HepG2 (cell line): ENCODE measurements around the gene EFNA3. TPM values are rescaled to one million over a fixed set of nuclear protein-coding genes. Genes with fewer than 3 reads are reported as not detected.

Experiments used
- ARHGAP35 ChIP-seq: sonication (generic); formaldehyde crosslinking; IDR thresholded peaks from 2 replicates; pipeline ENCODE4 v1.9.0; 2022; ENCODE audit warnings: mild to moderate bottlenecking, inconsistent platforms, moderate library complexity, missing genetic modification reagents, borderline replicate concordance
- ESRRA ChIP-seq: sonication (generic); formaldehyde crosslinking; IDR thresholded peaks from 2 replicates; pipeline ENCODE4 v1.5.1; 2020; ENCODE audit warnings: mild to moderate bottlenecking, low read depth, missing genetic modification reagents
- GFI1 ChIP-seq: sonication (generic); formaldehyde crosslinking; IDR thresholded peaks from 2 replicates; pipeline ENCODE4 v1.5.0; 2020; ENCODE audit warnings: missing genetic modification reagents, mild to moderate bottlenecking, borderline replicate concordance
- GTF3A ChIP-seq: sonication (generic); formaldehyde crosslinking; conservative IDR thresholded peaks from 2 replicates; pipeline ENCODE4 v1.4.0; 2020; ENCODE audit warnings: mild to moderate bottlenecking, missing genetic modification reagents
- HHEX ChIP-seq: IDR thresholded peaks from 2 replicates; pipeline ENCODE4 v1.6.1; 2016; ENCODE audit warnings: control low read depth
- HNF4A ChIP-seq: sonication (generic); formaldehyde crosslinking; IDR thresholded peaks from 2 replicates; pipeline ENCODE4 v1.4.0; 2020; ENCODE audit warnings: missing genetic modification reagents
- MEF2D ChIP-seq: sonication (generic); formaldehyde crosslinking; IDR thresholded peaks from 2 replicates; pipeline ENCODE4 v1.5.1; 2020; ENCODE audit warnings: mild to moderate bottlenecking, missing genetic modification reagents
- NFKBIZ ChIP-seq: IDR thresholded peaks from 2 replicates; pipeline ENCODE4 v1.6.1; 2018; ENCODE audit warnings: missing genetic modification reagents, missing compliant biosample characterization
- SETDB1 ChIP-seq: sonication (generic); formaldehyde crosslinking; IDR thresholded peaks from 2 replicates; pipeline ENCODE4 v1.5.1; 2020; ENCODE audit warnings: missing genetic modification reagents, mild to moderate bottlenecking, borderline replicate concordance
- SRSF9 ChIP-seq: fragments of 200-400 bp; formaldehyde crosslinking; IDR thresholded peaks from 2 replicates; pipeline ENCODE4 v1.6.1; 2018; ENCODE audit warnings: borderline replicate concordance, mild to moderate bottlenecking, low read depth, low read length; ENCODE audit not compliant: insufficient read depth, poor library complexity, severe bottlenecking
- SSRP1 ChIP-seq: IDR thresholded peaks from 2 replicates; pipeline ENCODE4 v1.6.1; 2016; ENCODE audit warnings: control low read depth
- TSC22D2 ChIP-seq: sonication (generic); formaldehyde crosslinking; IDR thresholded peaks from 2 replicates; pipeline ENCODE4 v1.5.1; 2020; ENCODE audit warnings: missing genetic modification reagents, mild to moderate bottlenecking, borderline replicate concordance
- YEATS2 ChIP-seq: sonication (generic); formaldehyde crosslinking; IDR thresholded peaks from 2 replicates; pipeline ENCODE4 v1.4.0; 2020; ENCODE audit warnings: missing genetic modification reagents, borderline replicate concordance
- ZFP41 ChIP-seq: sonication (generic); formaldehyde crosslinking; IDR thresholded peaks from 2 replicates; pipeline ENCODE4 v1.4.0; 2020; ENCODE audit warnings: mild to moderate bottlenecking, missing genetic modification reagents, borderline replicate concordance
- ZNF30 ChIP-seq: sonication (generic); formaldehyde crosslinking; IDR thresholded peaks from 2 replicates; pipeline ENCODE4 v1.5.0; 2020; ENCODE audit warnings: mild to moderate bottlenecking, missing genetic modification reagents
- ZNF432 ChIP-seq: sonication (generic); formaldehyde crosslinking; IDR thresholded peaks from 2 replicates; pipeline ENCODE4 v1.5.0; 2020; ENCODE audit warnings: missing genetic modification reagents, mild to moderate bottlenecking, borderline replicate concordance
- ZNF782 ChIP-seq: sonication (generic); formaldehyde crosslinking; IDR thresholded peaks from 2 replicates; pipeline ENCODE4 v1.4.0; 2020; ENCODE audit warnings: missing genetic modification reagents, mild to moderate bottlenecking, borderline replicate concordance
- polyA plus RNA-seq, 8 experiments: library from polyadenylated mRNA; depleted of rRNA in 3 of 8; stranded (reverse) in 7 of 8; unstranded in 1 of 8; fragments of >200 nt; fragmentation: Illumina TruSeq in 4 of 8; extraction: Trizol in 4 of 8; gene quantifications; 2 replicates each; pipeline versions ENCODE4 v1.2.1 to v1.2.3, GENCODE V29; 2011 to 2016; ENCODE audit warnings: low read depth in 4 of 8, missing spikeins in 1 of 8, mixed read lengths in 1 of 8; ENCODE audit not compliant: insufficient read depth in 1 of 8
- total RNA-seq, 5 experiments: library from RNA; depleted of rRNA; stranded (reverse); fragments of >200 nt; fragmentation: Illumina TruSeq; extraction: Trizol; gene quantifications; 2 replicates each; pipeline ENCODE4 v1.2.3, GENCODE V29; 2016; ENCODE audit warnings: low read depth in 1 of 5
- TF ChIP-seq, protein P1 (sequence below): sonication (generic); formaldehyde crosslinking; conservative IDR thresholded peaks from 2 replicates; pipeline ENCODE4 v1.8.0; 2022; ENCODE audit warnings: low read depth, missing genetic modification reagents
- TF ChIP-seq, protein P2 (sequence below): sonication (generic); formaldehyde crosslinking; IDR thresholded peaks from 2 replicates; pipeline ENCODE4 v1.4.0; 2020; ENCODE audit warnings: mild to moderate bottlenecking, missing genetic modification reagents
- TF ChIP-seq, protein P3 (sequence below): sonication (generic); formaldehyde crosslinking; IDR thresholded peaks from 2 replicates; pipeline ENCODE4 v1.8.0; 2022; ENCODE audit warnings: missing genetic modification reagents, mild to moderate bottlenecking, inconsistent platforms, borderline replicate concordance

EFNA3 gene
- total and polyA plus RNA-seq, 2 of the 13 experiments (the other 11 are each of a cell fraction or from before 2014, with no cell fraction given): 1.0 to 5.7 TPM

DNA sequence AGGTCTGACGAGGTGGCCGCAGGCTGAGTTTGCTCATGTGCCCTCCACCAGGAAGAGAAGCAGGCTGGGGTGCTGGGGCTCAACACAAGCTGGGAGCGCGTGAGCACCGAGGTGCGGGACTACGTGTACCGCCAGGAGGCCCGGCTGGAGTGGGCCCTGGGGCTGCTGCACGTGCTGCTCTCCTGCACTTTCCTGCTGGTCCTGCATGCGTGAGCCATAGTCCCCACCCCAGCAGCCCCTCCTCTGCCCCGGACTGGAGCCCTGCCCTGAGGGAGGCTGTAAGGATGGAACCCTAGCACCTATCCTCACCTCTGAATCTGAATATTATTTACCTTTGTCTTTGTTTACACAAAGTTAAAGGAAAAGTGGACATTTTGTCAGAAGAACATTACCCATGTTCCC lies 35.3 kb upstream of the EFNA3 start (continued):
- TF ChIP-seq, protein P1, sequence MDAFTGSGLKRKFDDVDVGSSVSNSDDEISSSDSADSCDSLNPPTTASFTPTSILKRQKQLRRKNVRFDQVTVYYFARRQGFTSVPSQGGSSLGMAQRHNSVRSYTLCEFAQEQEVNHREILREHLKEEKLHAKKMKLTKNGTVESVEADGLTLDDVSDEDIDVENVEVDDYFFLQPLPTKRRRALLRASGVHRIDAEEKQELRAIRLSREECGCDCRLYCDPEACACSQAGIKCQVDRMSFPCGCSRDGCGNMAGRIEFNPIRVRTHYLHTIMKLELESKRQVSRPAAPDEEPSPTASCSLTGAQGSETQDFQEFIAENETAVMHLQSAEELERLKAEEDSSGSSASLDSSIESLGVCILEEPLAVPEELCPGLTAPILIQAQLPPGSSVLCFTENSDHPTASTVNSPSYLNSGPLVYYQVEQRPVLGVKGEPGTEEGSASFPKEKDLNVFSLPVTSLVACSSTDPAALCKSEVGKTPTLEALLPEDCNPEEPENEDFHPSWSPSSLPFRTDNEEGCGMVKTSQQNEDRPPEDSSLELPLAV (CRISPR knock-in tag): no peak
- TF ChIP-seq SSRP1: no peak
- TF ChIP-seq NFKBIZ (CRISPR knock-in tag): no peak
- no peak for TF ChIP-seq ZNF782 (CRISPR knock-in tag)
- no peak for TF ChIP-seq YEATS2 (CRISPR knock-in tag)
- TF ChIP-seq GFI1: no peak
- TF ChIP-seq, protein P2, sequence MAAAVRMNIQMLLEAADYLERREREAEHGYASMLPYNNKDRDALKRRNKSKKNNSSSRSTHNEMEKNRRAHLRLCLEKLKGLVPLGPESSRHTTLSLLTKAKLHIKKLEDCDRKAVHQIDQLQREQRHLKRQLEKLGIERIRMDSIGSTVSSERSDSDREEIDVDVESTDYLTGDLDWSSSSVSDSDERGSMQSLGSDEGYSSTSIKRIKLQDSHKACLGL (CRISPR knock-in tag): no peak
- TF ChIP-seq GTF3A: no peak
- no peak for TF ChIP-seq ARHGAP35 (CRISPR knock-in tag)
- TF ChIP-seq ZFP41 (CRISPR knock-in tag): no peak
- TF ChIP-seq ESRRA (CRISPR knock-in tag): no peak
- no peak for TF ChIP-seq ZNF432 (CRISPR knock-in tag)
- no peak for TF ChIP-seq SRSF9
- TF ChIP-seq HHEX (CRISPR knock-in tag): no peak
- no peak for TF ChIP-seq HNF4A (CRISPR knock-in tag)
- TF ChIP-seq TSC22D2 (CRISPR knock-in tag): no peak
- TF ChIP-seq MEF2D (CRISPR knock-in tag): no peak
- no peak for TF ChIP-seq SETDB1 (CRISPR knock-in tag)
- no peak for TF ChIP-seq ZNF30 (CRISPR knock-in tag)
- TF ChIP-seq, protein P3, sequence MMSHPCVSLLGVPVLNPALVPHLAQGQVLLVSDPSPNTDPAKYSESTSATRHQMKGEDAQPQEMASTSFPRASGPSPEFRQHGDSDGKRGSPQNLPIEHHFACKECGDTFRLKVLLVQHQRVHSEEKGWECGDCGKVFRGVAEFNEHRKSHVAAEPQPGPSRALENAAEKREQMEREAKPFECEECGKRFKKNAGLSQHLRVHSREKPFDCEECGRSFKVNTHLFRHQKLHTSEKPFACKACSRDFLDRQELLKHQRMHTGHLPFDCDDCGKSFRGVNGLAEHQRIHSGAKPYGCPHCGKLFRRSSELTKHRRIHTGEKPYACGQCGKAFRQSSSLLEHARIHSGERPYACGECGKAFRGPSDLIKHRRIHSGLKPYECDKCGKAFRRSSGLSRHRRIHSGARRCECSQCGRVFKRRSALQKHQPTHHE: no peak
